ENCODE results near the gene TNNI3K.
A peak's percentile ranks its signal among the peaks of the same experiment; 100 is the strongest.

The TNNI3K gene

GRCh38 chr1:74396933-74397332 lies 161.7 kb downstream of the TNNI3K start:
- no peak for DNase-seq

- DNase-seq, result no peak
These were observed 164.1 kb downstream of the TNNI3K start for GRCh38 chr1:74399249-74399648.

- DNase-seq, result no peak
These were observed 167.7 kb downstream of the TNNI3K start for GRCh38 chr1:74402873-74403272.

DNA sequence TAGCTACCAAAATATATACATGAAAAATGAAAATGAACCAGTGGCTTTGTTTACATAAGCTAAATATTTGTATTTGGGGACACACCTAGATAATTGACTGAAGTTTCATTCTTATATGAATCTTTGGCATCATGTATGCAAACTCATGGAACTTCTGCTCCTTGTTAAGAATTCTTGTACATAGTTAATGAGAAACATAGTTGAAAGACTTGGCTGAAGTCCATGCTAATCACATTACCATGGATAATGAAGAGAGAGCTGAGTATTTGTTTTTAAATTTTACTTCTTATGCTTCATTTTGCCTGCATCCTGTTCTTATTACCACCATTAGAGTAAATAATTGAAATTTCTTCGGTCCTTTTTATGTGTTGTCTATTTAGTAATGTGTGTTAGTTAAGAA lies 168.4 kb downstream of the TNNI3K start:
- DNase-seq, result no peak

GRCh38 chr1:74406759-74407158 lies 171.6 kb downstream of the TNNI3K start:
- no peak for DNase-seq

DNA sequence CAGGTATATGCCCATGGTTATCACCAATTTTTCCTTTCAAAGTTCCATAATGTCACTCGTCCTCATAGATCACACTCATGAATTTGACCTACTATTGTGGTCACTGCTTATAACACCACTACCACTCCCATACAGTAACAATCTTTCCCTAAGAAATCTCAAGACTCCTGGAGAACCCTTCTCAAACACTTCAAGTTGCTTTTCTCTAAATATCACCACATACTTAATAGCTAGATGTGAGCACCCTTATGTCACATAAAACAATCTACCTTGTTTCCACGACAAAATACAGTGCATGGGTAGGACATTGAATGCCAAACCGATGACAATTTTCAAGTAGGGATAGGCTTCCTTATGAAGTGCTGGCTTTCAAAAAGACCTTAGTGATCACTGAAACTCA lies 172.7 kb downstream of the TNNI3K start:
- no peak for DNase-seq

GRCh38 chr1:74412244-74412643 lies 177.1 kb downstream of the TNNI3K start:
- DNase-seq, result no peak

- no peak for DNase-seq
These were observed 180.7 kb downstream of the TNNI3K start for GRCh38 chr1:74415935-74416334.

GRCh38 chr1:74419611-74420010 lies 184.4 kb downstream of the TNNI3K start:
- DNase-seq, result no peak

DNA sequence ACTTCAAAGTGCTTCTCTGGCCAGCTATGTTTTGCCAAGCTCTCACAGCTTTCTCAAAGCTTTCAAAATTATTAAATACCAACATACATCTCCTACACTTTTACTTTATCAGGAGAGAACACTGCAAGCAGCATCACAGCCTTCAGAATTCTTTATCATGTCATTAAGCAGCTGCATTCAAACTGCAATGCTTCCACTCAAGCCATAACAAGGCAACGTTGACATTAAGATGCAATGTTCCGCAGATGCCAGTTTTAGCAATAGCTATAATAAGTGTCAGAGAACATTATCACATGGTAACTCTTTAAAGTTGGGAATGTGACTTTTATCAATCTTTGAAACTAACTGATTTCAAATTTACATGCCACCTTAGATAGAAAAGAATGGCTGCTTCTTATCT lies 185.3 kb downstream of the TNNI3K start:
- no peak for DNase-seq

DNA sequence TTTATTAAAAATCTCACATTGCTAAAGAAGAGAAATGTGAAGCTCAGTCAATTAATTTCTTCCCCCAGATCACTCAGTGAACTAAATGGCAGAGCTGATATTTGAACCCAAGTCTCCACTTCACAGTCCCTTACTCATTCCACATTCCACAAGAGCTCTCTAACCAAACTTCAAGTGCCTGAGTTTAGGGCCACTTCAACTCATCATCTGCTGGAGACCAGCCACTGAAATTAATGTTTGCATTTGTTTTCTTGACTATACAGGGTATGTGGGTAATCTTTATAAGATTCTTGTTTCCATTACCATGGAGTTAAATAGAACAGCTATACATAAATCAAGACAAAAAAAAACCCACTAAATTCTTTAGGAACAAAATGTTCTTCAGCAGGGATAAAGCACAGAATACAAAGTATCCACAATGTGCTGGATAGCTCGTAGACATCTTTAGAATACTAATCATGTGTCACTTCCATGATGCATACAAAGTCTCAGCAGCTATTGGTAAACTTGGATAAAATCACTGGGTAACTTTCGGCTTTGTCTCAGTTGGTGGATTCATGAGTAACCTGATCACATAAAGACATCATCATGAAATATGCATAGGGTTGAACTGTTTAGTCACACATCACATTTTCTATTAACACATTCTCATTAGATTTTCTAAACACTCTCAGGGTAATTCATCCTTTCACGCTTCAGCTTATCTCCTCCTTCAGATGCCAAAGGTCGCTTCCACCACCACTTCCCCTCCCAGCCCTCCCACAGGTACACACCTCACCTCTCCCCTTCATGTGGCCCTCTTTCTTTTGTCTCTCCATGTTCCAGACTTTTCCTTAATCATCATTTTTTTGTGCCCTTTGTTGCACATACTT lies 187.5 kb downstream of the TNNI3K start:
- peak; percentile 13 for DNase-seq

GRCh38 chr1:74423471-74423870 lies 188.3 kb downstream of the TNNI3K start:
- no peak for DNase-seq

DNA sequence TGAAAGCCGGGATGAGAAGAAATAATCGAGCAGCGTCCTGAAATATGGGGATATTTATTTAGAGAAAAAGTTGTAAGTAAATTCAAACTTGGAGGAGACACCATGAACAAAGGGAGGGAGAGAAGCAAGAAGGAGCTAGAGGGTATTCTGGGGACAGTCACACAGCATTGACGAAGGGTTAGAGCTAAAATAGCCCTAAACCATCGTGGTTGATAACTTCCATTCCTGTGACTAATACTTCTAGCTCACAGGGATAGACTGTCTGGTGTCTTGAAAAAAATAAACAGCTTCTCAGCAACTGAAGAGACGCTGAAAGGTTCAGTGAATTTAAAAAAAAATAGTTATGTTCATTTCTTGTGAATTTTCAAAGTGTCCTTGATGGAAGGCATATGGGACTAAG lies 190.5 kb downstream of the TNNI3K start:
- no peak for DNase-seq

DNA sequence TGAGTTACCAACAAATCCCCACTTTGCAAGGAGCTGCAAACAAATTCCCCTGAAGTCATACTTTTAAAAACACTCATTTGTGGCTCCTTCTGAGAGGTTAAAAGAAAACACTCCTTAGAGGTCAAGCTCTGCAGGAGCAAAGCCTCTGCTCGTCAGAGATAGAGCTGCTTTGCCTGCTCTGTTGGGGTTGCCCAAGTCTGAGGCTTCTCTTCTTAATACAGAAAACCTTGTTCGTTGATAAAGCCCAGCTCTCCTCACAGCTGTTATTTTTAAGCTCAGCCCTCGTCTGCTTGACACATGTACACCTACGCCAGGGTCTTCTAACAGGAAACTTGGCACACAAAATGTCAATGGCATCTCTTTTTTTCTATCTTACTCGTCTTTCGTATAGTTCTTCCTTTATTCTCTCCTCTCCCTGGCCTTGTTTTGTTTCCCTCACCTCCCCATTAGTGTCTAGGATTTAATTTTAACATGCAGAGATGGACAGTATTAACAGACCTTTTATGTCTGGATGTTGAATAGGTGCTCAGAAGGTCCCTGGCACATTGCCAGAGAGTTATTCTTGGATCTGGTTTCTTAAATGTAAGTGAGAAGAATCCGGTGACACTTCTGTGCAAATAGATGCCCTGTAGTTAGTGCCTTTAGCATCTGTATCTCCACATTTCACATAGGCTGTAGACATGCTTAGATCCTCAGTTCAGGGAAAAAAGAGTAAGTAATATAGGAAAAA lies 191.2 kb downstream of the TNNI3K start:
- DNase-seq, result peak; percentile 41

- no peak for DNase-seq
These were observed 192.5 kb downstream of the TNNI3K start for GRCh38 chr1:74427681-74428080.

- no peak for DNase-seq
These were observed 194.4 kb downstream of the TNNI3K start for GRCh38 chr1:74429580-74429979.

- no peak for DNase-seq
These were observed 195.3 kb downstream of the TNNI3K start for GRCh38 chr1:74430342-74430934.

GRCh38 chr1:74431531-74431930 lies 196.3 kb downstream of the TNNI3K start:
- no peak for DNase-seq

DNA sequence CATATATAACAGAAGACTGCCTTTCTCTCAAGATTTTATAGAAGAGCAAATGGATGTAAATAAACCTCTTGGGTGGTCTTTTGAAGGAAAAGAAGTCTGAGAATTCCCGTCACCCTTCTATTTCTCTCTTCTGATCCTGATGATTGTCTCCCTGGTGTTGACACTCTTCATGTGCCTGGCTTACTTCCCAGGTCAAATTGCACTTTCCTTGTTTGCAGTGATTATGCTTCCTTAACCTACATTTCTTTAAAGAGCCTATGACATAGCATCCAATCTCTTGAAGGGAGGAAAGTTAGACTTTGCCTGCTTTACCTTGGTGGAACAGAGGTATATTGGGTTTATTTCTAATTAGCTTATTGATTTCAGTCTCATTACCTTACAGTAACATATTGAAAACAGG lies 197.1 kb downstream of the TNNI3K start:
- no peak for DNase-seq

GRCh38 chr1:74434321-74434720 lies 199.1 kb downstream of the TNNI3K start:
- peak; percentile 1 for DNase-seq

GRCh38 chr1:74436078-74436477 lies 200.9 kb downstream of the TNNI3K start:
- DNase-seq, result no peak

DNA sequence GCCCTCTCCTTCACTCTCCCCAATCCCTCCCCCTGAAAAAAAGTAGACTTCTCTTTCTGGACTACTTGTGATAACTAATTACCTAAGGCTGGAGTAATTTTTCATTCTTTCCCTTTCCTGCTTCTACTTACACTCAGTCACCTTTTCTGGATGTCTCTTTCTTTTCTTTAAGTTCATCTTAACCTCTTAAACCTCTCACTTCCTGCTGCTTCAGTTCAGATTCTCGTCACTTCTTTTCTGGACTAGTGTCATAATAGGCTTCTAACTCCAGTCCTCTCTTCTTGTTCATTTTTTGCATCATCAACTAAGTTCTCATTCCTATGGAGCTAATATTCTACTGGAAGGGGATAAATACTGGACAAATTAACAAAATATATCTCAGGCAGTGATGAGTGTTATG lies 201.8 kb downstream of the TNNI3K start:
- DNase-seq, result no peak

- DNase-seq, result no peak
These were observed 216.8 kb downstream of the TNNI3K start for GRCh38 chr1:74452035-74452434.

GRCh38 chr1:74453277-74453676 lies 218.1 kb downstream of the TNNI3K start:
- no peak for DNase-seq
